Right atrium auricular region (tissue), 2 donors: ENCODE data around the gene TERT. TPM values are rescaled to one million over a fixed set of nuclear protein-coding genes. Genes with fewer than 3 reads are reported as not detected.

Experiments used
- DNase-seq: peaks from one replicate; pipeline ENCODE4 v3.0.0-alpha.2; 2019; ENCODE audit warnings: low spot score
- H3K27ac ChIP-seq, 2 donors: fragments of 200-600 bp; sonication (generic); 1 replicate in 1 of 2; 2 replicates in 1 of 2; pipeline ENCODE4 v1.5.1; 2016 to 2019
- H3K27me3 ChIP-seq, 2 donors: fragments of 200-600 bp; sonication (generic); one replicate each; pipeline versions ENCODE4 v1.5.1 to v1.6.0; 2017 to 2019
- H3K36me3 ChIP-seq: fragments of 200-600 bp; sonication (generic); one replicate; pipeline ENCODE4 v1.5.1; 2016
- H3K4me1 ChIP-seq, 2 donors: fragments of 200-600 bp; sonication (generic); one replicate each; pipeline versions ENCODE4 v1.5.1 to v1.6.0; 2017 to 2019
- H3K4me3 ChIP-seq, 2 donors: fragments of 200-600 bp; sonication (generic); 1 replicate in 1 of 2; 2 replicates in 1 of 2; pipeline ENCODE4 v1.5.1; 2017 to 2019; ENCODE audit warnings: mild to moderate bottlenecking in 1 of 2, moderate library complexity in 1 of 2
- H3K9me3 ChIP-seq, 2 donors: fragments of 200-600 bp; sonication (generic); one replicate each; pipeline ENCODE4 v1.5.1; 2019
- total RNA-seq, 2 donors: library from RNA; depleted of rRNA; stranded (reverse); fragments of >200 nt; gene quantifications; one replicate each; pipeline ENCODE4 v1.1.0, GENCODE V29; 2016
- TF ChIP-seq, protein P1 (sequence below), 2 donors: fragments of 200-600 bp; sonication (generic); IDR thresholded peaks; one replicate each; pipeline ENCODE4 v1.5.1; 2019; ENCODE audit warnings: antibody characterized with exemption in 2 of 2

TERT gene
- total RNA-seq, 2 donors from 2014 or later: not detected

DNA sequence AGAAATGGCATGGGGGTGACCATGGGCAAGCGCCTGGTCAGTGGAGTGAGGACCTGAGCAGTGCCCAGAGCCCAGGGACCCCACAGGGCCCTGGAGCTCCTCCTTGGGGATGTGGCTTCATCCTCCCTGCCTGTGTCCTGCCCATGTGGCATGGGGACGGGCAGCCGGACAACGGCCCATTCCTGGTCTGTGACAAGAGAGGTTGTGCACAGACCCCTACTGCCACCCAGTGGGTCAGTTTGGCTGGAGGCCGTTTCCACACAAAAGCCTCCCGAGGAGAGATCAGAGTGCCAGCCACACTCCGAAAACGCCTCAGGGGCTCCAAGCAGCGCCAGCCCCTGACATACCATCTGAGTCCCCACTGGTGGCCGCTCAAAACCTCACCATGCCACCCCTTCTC lies 49.9 kb downstream of the TERT start:
- peaks cover 0 to 3% of the 10 kb centered on the region in 2 donors for H3K27me3 ChIP-seq

DNA sequence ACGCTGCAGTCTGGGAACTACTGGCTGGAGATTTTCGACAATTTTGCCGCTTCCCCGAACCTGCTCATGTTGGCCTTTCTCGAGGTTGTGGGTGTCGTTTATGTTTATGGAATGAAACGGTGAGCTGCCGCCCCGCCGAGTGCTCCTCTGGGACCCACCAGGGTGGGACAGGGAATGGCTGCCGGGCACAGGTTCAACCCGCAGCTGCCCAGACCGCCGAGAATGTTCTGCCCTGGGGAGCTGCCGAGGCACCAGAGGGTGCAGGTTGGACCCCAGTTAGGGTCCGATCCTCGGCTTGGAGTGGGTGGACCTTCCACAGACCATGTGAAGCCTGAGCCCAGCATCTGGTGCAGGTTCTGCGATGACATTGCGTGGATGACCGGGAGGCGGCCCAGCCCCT lies 50.6 kb downstream of the TERT start:
- H3K4me3 ChIP-seq: no peak overlapping the region
- peaks cover 0 to 3% of the 10 kb centered on the region in 2 donors for H3K27me3 ChIP-seq
- TF ChIP-seq, protein P1, sequence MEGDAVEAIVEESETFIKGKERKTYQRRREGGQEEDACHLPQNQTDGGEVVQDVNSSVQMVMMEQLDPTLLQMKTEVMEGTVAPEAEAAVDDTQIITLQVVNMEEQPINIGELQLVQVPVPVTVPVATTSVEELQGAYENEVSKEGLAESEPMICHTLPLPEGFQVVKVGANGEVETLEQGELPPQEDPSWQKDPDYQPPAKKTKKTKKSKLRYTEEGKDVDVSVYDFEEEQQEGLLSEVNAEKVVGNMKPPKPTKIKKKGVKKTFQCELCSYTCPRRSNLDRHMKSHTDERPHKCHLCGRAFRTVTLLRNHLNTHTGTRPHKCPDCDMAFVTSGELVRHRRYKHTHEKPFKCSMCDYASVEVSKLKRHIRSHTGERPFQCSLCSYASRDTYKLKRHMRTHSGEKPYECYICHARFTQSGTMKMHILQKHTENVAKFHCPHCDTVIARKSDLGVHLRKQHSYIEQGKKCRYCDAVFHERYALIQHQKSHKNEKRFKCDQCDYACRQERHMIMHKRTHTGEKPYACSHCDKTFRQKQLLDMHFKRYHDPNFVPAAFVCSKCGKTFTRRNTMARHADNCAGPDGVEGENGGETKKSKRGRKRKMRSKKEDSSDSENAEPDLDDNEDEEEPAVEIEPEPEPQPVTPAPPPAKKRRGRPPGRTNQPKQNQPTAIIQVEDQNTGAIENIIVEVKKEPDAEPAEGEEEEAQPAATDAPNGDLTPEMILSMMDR (IDR thresholded peaks at IDR 0.05): no peak
- no peaks in the 10 kb centered on the region for H3K4me1 ChIP-seq
- no peak for DNase-seq
- H3K27ac ChIP-seq: no peak overlapping the region
- no peaks in the 10 kb centered on the region for H3K9me3 ChIP-seq
- H3K36me3 ChIP-seq: no peaks in the 10 kb centered on the region

More for the DNA sequence above, 49.9 kb downstream of the TERT start:
- DNase-seq: no peak
- no peak overlapping the region for H3K4me3 ChIP-seq
- H3K36me3 ChIP-seq: no peaks in the 10 kb centered on the region
- H3K27ac ChIP-seq: no peak overlapping the region
- H3K9me3 ChIP-seq: no peaks in the 10 kb centered on the region
- TF ChIP-seq, protein P1 (IDR thresholded peaks at IDR 0.05): no peak
- H3K4me1 ChIP-seq: no peaks in the 10 kb centered on the region

DNA sequence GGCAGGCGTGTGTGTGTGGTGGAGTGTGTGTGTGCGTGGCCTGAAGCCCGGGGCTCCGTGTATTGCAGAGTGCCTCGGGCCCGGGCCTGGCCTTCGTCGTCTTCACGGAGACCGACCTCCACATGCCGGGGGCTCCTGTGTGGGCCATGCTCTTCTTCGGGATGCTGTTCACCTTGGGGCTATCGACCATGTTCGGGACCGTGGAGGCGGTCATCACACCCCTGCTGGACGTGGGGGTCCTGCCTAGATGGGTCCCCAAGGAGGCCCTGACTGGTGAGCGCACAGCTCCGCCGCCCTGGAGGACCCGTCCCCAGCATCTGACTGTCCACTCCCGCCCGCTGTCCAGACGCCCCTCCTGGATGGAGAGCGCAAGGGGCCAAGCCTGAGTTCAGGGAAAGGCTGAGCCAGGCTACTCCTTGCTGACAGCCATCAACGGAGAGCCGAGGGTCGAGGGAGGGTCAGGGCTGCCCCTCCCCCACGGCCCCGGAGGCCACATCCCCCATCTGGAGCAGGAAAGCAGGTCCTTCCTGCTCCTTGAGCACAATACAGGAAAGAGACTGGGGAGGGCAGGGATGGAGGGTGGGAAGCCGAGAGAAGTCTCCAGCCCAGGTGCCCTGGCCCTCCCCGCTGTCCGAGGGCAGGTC lies 51.3 kb downstream of the TERT start:
- H3K27me3 ChIP-seq: peaks cover 0 to 3% of the 10 kb centered on the region in 2 donors
- H3K4me1 ChIP-seq: no peaks in the 10 kb centered on the region
- H3K36me3 ChIP-seq: no peaks in the 10 kb centered on the region
- no peak for DNase-seq
- H3K4me3 ChIP-seq: no peak overlapping the region
- TF ChIP-seq, protein P1 (IDR thresholded peaks at IDR 0.05): no peak
- no peak overlapping the region for H3K27ac ChIP-seq
- H3K9me3 ChIP-seq: no peaks in the 10 kb centered on the region

DNA sequence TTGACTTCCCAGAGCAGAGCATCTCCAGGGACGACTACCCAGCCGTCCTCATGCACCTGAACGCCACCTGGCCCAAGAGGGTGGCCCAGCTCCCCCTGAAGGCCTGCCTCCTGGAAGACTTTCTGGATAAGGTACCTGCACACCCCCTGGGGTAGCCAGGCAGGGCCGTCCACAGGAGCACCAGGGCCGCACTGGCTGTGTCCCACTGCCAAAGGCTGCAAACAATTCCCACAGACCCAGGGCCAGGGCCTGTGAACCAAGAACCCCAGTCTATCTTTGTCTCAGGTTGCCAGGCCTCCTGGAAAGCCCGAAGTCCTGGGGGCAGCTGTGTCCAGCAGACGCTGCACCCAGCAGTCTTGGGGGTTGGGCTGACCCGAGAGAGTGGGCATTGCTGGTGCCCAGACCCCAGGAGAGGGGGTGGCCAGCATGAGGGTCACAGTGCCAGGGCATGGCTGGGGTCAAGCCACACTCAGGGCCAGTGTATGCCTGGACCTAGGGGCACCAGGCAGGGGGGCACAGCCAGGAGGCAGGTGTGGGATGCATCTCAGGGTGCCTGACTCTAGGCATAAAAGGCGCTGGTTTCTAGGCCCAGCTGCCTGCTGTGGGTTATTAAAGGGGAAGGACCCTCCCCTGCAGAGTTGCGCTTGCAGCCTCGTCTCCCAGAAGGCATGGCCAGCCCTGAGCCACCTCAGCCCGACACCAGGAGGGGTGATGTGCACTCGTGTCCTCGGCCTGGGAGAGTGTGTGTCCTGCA lies 52.0 kb downstream of the TERT start:
- no peaks in the 10 kb centered on the region for H3K36me3 ChIP-seq
- no peaks in the 10 kb centered on the region for H3K4me1 ChIP-seq
- no peak for DNase-seq
- TF ChIP-seq, protein P1 (IDR thresholded peaks at IDR 0.05): no peak
- no peaks in the 10 kb centered on the region for H3K9me3 ChIP-seq
- peaks cover 0 to 3% of the 10 kb centered on the region in 2 donors for H3K27me3 ChIP-seq
- no peak overlapping the region for H3K27ac ChIP-seq
- H3K4me3 ChIP-seq: no peak overlapping the region

DNA sequence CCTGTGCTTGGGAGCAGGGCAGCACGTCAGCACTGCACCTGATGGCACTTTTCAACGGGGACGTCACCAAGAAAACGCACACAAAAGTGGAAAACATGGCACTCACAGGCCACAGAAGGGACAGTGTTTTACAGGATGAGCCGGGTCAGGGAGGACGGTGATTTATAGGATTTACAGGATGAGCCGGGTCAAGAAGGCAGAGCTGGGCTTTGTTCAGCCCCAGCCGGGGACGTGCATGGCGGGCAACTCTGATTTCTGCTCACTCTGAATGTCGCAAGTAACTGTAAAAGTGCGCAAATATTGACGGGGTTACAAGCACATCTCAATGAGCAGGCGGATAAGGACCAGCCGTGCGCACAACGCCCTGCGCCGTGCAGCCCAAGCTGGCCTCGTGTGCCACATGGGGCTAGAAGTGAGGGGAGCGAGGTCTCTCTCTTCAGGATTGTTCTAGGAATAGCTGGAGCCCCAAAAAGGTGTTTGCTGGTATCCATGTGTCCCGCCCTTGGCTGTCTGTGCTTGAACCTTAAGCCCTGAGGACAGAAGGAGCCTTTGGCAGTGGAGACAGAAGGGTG lies 53.3 kb downstream of the TERT start:
- Histone ChIP-seq H3K4me1 (no peaks in the 10 kb centered on the region), H3K36me3 (no peaks in the 10 kb centered on the region), H3K9me3 (no peaks in the 10 kb centered on the region), H3K27me3 (peaks cover 0 to 3% of the 10 kb centered on the region in 2 donors), H3K27ac (no peak overlapping the region), H3K4me3 (no peak overlapping the region)
- TF ChIP-seq, protein P1 (IDR thresholded peaks at IDR 0.05): no peak
- DNase-seq: no peak
